HL-60/S4 (cell line): ENCODE measurements around the gene CEP112.
"Not testable (repeated sequence)": the region's sequence is repeated elsewhere in the genome, so short reads cannot be mapped to it uniquely, and the experiment has no call there.

Experiments used
- in situ Hi-C: fragments of 300-500 bp; cut with MboI; formaldehyde crosslinking; loops from 2 replicates; pipeline ENCODE4 v1.14.3; 2022; ENCODE audit warnings: low sequenced_read_pairs

CEP112 gene

GRCh38 chr17:65751263-65751662 is 440.7 kb downstream of the CEP112 start:
- in situ Hi-C loops: no loop called here

- in situ Hi-C loops: no loop called here
These were observed 441.3 kb downstream of the CEP112 start for GRCh38 chr17:65750631-65751115.

GRCh38 chr17:65750166-65750565 is 441.8 kb downstream of the CEP112 start:
- in situ Hi-C loops: no loop called here

GRCh38 chr17:65749479-65749878 is 442.5 kb downstream of the CEP112 start:
- in situ Hi-C loops: no loop called here

- in situ Hi-C loops: no loop called here
These were observed 446.7 kb downstream of the CEP112 start for GRCh38 chr17:65745241-65745640.

- in situ Hi-C loops: no loop called here
These were observed 448.7 kb downstream of the CEP112 start for GRCh38 chr17:65743308-65743655.

- in situ Hi-C loops: no loop called here
These were observed 449.3 kb downstream of the CEP112 start for GRCh38 chr17:65742403-65743307.

GRCh38 chr17:65741710-65742109 is 450.2 kb downstream of the CEP112 start:
- in situ Hi-C loops: no loop called here

- in situ Hi-C loops: no loop called here
These were observed 452.9 kb downstream of the CEP112 start for GRCh38 chr17:65739034-65739433.

GRCh38 chr17:65737451-65737850 is 454.5 kb downstream of the CEP112 start:
- in situ Hi-C loops: no loop called here

- in situ Hi-C loops: no loop called here
These were observed 458.6 kb downstream of the CEP112 start for GRCh38 chr17:65733314-65733713.

- in situ Hi-C loops: not testable (repeated sequence)
These were observed 459.3 kb downstream of the CEP112 start for GRCh38 chr17:65732667-65733066.

GRCh38 chr17:65730711-65731169 is 461.2 kb downstream of the CEP112 start:
- in situ Hi-C loops: no loop called here

GRCh38 chr17:65729207-65729606 is 462.7 kb downstream of the CEP112 start:
- in situ Hi-C loops: no loop called here

GRCh38 chr17:65727832-65728231 is 464.1 kb downstream of the CEP112 start:
- in situ Hi-C loops: no loop called here

GRCh38 chr17:65727246-65727645 is 464.7 kb downstream of the CEP112 start:
- in situ Hi-C loops: no loop called here

GRCh38 chr17:65723431-65724151 is 468.3 kb downstream of the CEP112 start:
- in situ Hi-C loops: no loop called here

GRCh38 chr17:65718601-65719000 is 473.3 kb downstream of the CEP112 start:
- in situ Hi-C loops: no loop called here

- in situ Hi-C loops: no loop called here
These were observed 479.3 kb downstream of the CEP112 start for GRCh38 chr17:65712383-65713267.

GRCh38 chr17:65711671-65712276 is 480.2 kb downstream of the CEP112 start:
- in situ Hi-C loops: no loop called here
